Naive thymus-derived CD4-positive, alpha-beta T cell (primary cell): ENCODE data around the gene GATA2. TPM values are rescaled to one million over a fixed set of nuclear protein-coding genes. Genes with fewer than 3 reads are reported as not detected.
A peak's percentile ranks its signal among the peaks of the same experiment; 100 is the strongest.

Experiments
- ATAC-seq: fragments of 150-1000 bp; cut with Tn5 transposase; 2 replicates; pipeline ENCODE4 v1.10.0; 2021; ENCODE audit warnings: mild to moderate bottlenecking, moderate library complexity
- CTCF ChIA-PET: fragments of 350-600 bp; sonication (Branson Sonifier 250); formaldehyde crosslinking; loops from one replicate; lab custom pipeline; 2021; ENCODE audit warnings: antibody characterized with exemption; lab: Charles Lee
- POLR2A ChIA-PET: fragments of 350-600 bp; sonication (Branson Sonifier 250); formaldehyde crosslinking; loops from one replicate; lab custom pipeline; 2021; ENCODE audit warnings: antibody characterized with exemption, inconsistent platforms; lab: Charles Lee
- DNase-seq, 9 donors: peaks; one replicate each; pipeline versions ENCODE4 v3.0.0 to v3.0.0-alpha.2; 2020 to 2022; ENCODE audit warnings: mixed read lengths in 1 of 9
- H3K27ac ChIP-seq: one replicate; pipeline ENCODE4 v1.7.0; 2013; ENCODE audit warnings: mild to moderate bottlenecking, low read depth, low read length, moderate library complexity
- H3K27me3 ChIP-seq, 2 donors: one replicate each; pipeline ENCODE4 v1.7.0; 2013; ENCODE audit warnings: low read length in 2 of 2, mild to moderate bottlenecking in 2 of 2, moderate library complexity in 2 of 2; ENCODE audit not compliant: control insufficient read depth in 2 of 2, insufficient read depth in 2 of 2
- H3K36me3 ChIP-seq, 3 experiments: 1 replicate in 2 of 3; 2 replicates in 1 of 3; pipeline ENCODE4 v1.7.0; 2013; ENCODE audit warnings: low read length in 3 of 3, mild to moderate bottlenecking in 3 of 3, moderate library complexity in 1 of 3; ENCODE audit not compliant: insufficient read depth in 3 of 3, control insufficient read depth in 2 of 3
- H3K4me1 ChIP-seq, 2 donors: one replicate each; pipeline ENCODE4 v1.7.0; 2013; ENCODE audit warnings: low read length in 2 of 2, mild to moderate bottlenecking in 2 of 2, moderate library complexity in 1 of 2; ENCODE audit not compliant: control insufficient read depth in 2 of 2, insufficient read depth in 2 of 2
- H3K4me3 ChIP-seq: 2 replicates; pipeline ENCODE4 v1.7.0; 2013; ENCODE audit warnings: mild to moderate bottlenecking, low read length
- H3K9me3 ChIP-seq, 3 experiments: 1 replicate in 2 of 3; 2 replicates in 1 of 3; pipeline ENCODE4 v1.7.0; 2013; ENCODE audit warnings: low read length in 3 of 3; ENCODE audit not compliant: control insufficient read depth in 2 of 3
- H3K27ac Mint-ChIP-seq, 9 donors: one replicate each; pipeline ENCODE4 v1.8.0; 2020 to 2022; ENCODE audit warnings: mixed read lengths in 9 of 9, mild to moderate bottlenecking in 8 of 9, moderate library complexity in 5 of 9, inconsistent platforms in 2 of 9
- H3K27me3 Mint-ChIP-seq, 5 donors: one replicate each; pipeline ENCODE4 v1.8.0; 2021 to 2022; ENCODE audit warnings: mixed read lengths in 5 of 5, mild to moderate bottlenecking in 1 of 5
- H3K36me3 Mint-ChIP-seq, 5 donors: one replicate each; pipeline ENCODE4 v1.8.0; 2020 to 2022; ENCODE audit warnings: mixed read lengths in 5 of 5, mild to moderate bottlenecking in 3 of 5, inconsistent platforms in 1 of 5
- H3K4me1 Mint-ChIP-seq, 7 donors: one replicate each; pipeline ENCODE4 v1.8.0; 2020 to 2022; ENCODE audit warnings: mixed read lengths in 7 of 7, mild to moderate bottlenecking in 3 of 7, inconsistent platforms in 1 of 7
- H3K4me3 Mint-ChIP-seq, 10 donors: one replicate each; pipeline ENCODE4 v1.8.0; 2020 to 2022; ENCODE audit warnings: mild to moderate bottlenecking in 10 of 10, mixed read lengths in 10 of 10, moderate library complexity in 6 of 10, inconsistent platforms in 2 of 10
- H3K9me3 Mint-ChIP-seq, 11 donors: one replicate each; pipeline ENCODE4 v1.8.0; 2020 to 2022; ENCODE audit warnings: mixed read lengths in 11 of 11, mild to moderate bottlenecking in 4 of 11, inconsistent platforms in 1 of 11, moderate library complexity in 1 of 11
- intact Hi-C, 2 donors: fragments of 100-400 bp; cut with micrococcal nuclease; formaldehyde crosslinking; loops; one replicate each; pipeline ENCODE4 v1.15.1; 2023
- polyA plus RNA-seq, 2 donors: library from polyadenylated mRNA; unstranded; fragments of 300-500 nt; fragmentation: Illumina TruSeq; gene quantifications; one replicate each; pipeline ENCODE4 v1.2.3, GENCODE V29; 2021
- total RNA-seq, 6 experiments: library from RNA in 5 of 6; stranded (reverse) in 5 of 6; gene quantifications; 1 replicate in 5 of 6; 2 replicates in 1 of 6; pipeline ENCODE4 v1.2.3 and lab custom pipeline; 2021 to 2026

The GATA2 gene
- total and polyA plus RNA-seq, 7 experiments from 2014 or later = 0.30 to 70.9 (median 14.0) TPM; not detected in 4

- Mint-ChIP-seq H3K27me3 (peaks cover 12 to 30% (median 16%) of the 10 kb centered on the region in 5 donors), H3K4me1 (peaks cover 0 to 4% (median 0%) of the 10 kb centered on the region in 7 donors), H3K4me3 (no peak overlapping the region), H3K9me3 (peaks cover 0 to 1% (median 0%) of the 10 kb centered on the region in 11 donors), H3K36me3 (no peaks in the 10 kb centered on the region), H3K27ac (no peak overlapping the region)
- no peaks in the 10 kb centered on the region for H3K36me3 ChIP-seq
- ATAC-seq (no peak), DNase-seq (no peak)
- intact Hi-C loops = no loop called here
- CTCF ChIA-PET = no interaction called here
- H3K27me3 ChIP-seq = no peaks in the 10 kb centered on the region
- H3K9me3 ChIP-seq = no peaks in the 10 kb centered on the region
- no peak overlapping the region for H3K27ac ChIP-seq
- H3K4me1 ChIP-seq = no peaks in the 10 kb centered on the region
- H3K4me3 ChIP-seq = no peak overlapping the region
- POLR2A ChIA-PET = interaction anchor here (1.5 kb wide), 1 partner anchor 8 kb away, joined by 3 read pairs; no protein-coding TSS in a partner anchor
Observed at GRCh38 chr3:128456776-128457715, 36.0 kb downstream of the GATA2 start.

- ChIA-PET CTCF (no interaction called here), POLR2A (no interaction called here)
- Histone ChIP-seq H3K36me3 (no peaks in the 10 kb centered on the region), H3K9me3 (no peaks in the 10 kb centered on the region), H3K4me3 (no peak overlapping the region), H3K27me3 (no peaks in the 10 kb centered on the region), H3K4me1 (no peaks in the 10 kb centered on the region), H3K27ac (no peak overlapping the region)
- H3K27ac Mint-ChIP-seq = peak overlapping the region in 1 of 9 donors; percentile 4
- no peak for DNase-seq
- H3K4me1 Mint-ChIP-seq = peaks cover 0 to 4% (median 0%) of the 10 kb centered on the region in 7 donors
- ATAC-seq = no peak
- intact Hi-C loops = no loop called here
- peaks cover 0 to 1% (median 0%) of the 10 kb centered on the region in 11 donors for H3K9me3 Mint-ChIP-seq
- peaks cover 13 to 30% (median 21%) of the 10 kb centered on the region in 5 donors for H3K27me3 Mint-ChIP-seq
- no peak overlapping the region for H3K4me3 Mint-ChIP-seq
- H3K36me3 Mint-ChIP-seq = peaks cover 0 to 1% (median 0%) of the 10 kb centered on the region in 5 donors
Observed at GRCh38 chr3:128455786-128456748, 36.9 kb downstream of the GATA2 start.

- Mint-ChIP-seq H3K4me1 (peaks cover under 1 to 7% (median 6%) of the 10 kb centered on the region in 7 donors), H3K4me3 (no peak overlapping the region), H3K27ac (peak overlapping the region in 1 of 9 donors; percentile 4), H3K27me3 (peaks cover 13 to 30% (median 21%) of the 10 kb centered on the region in 5 donors), H3K9me3 (peaks cover 0 to 9% (median 4%) of the 10 kb centered on the region in 11 donors), H3K36me3 (peaks cover 0 to 6% (median 4%) of the 10 kb centered on the region in 5 donors)
- H3K9me3 ChIP-seq = no peaks in the 10 kb centered on the region
- H3K4me3 ChIP-seq = no peak overlapping the region
- no peak overlapping the region for H3K27ac ChIP-seq
- ChIA-PET POLR2A (no interaction called here), CTCF (no interaction called here)
- no peaks in the 10 kb centered on the region for H3K27me3 ChIP-seq
- ATAC-seq (no peak), DNase-seq (no peak)
- intact Hi-C loops = no loop called here
- H3K36me3 ChIP-seq = no peaks in the 10 kb centered on the region
- no peaks in the 10 kb centered on the region for H3K4me1 ChIP-seq
Observed at GRCh38 chr3:128455116-128455515, 37.9 kb downstream of the GATA2 start.

GRCh38 chr3:128454310-128454618, 38.7 kb downstream of the GATA2 start:
- CTCF ChIA-PET = no interaction called here
- Histone ChIP-seq H3K4me1 (no peaks in the 10 kb centered on the region), H3K4me3 (no peak overlapping the region), H3K36me3 (no peaks in the 10 kb centered on the region), H3K9me3 (no peaks in the 10 kb centered on the region), H3K27me3 (no peaks in the 10 kb centered on the region), H3K27ac (no peak overlapping the region)
- Mint-ChIP-seq H3K9me3 (peaks cover 0 to 14% (median 8%) of the 10 kb centered on the region in 11 donors), H3K4me3 (no peak overlapping the region), H3K36me3 (peaks cover 0 to 10% (median 6%) of the 10 kb centered on the region in 5 donors), H3K27ac (no peak overlapping the region), H3K27me3 (peaks cover 13 to 30% (median 21%) of the 10 kb centered on the region in 5 donors), H3K4me1 (peaks cover 6 to 13% (median 7%) of the 10 kb centered on the region in 7 donors)
- DNase-seq = no peak
- intact Hi-C loops = no loop called here
- POLR2A ChIA-PET = no interaction called here
- no peak for ATAC-seq

- no peaks in the 10 kb centered on the region for H3K36me3 ChIP-seq
- H3K27me3 ChIP-seq = no peaks in the 10 kb centered on the region
- H3K27ac ChIP-seq = no peak overlapping the region
- no peak overlapping the region for H3K4me3 ChIP-seq
- Mint-ChIP-seq H3K9me3 (peaks cover 2 to 16% (median 10%) of the 10 kb centered on the region in 11 donors), H3K27me3 (peaks cover 13 to 30% (median 21%) of the 10 kb centered on the region in 5 donors), H3K36me3 (peaks cover under 1 to 14% (median 8%) of the 10 kb centered on the region in 5 donors), H3K4me1 (peaks cover 10 to 18% (median 12%) of the 10 kb centered on the region in 7 donors), H3K4me3 (peak overlapping the region in 1 of 10 donors; percentile 39), H3K27ac (peak overlapping the region in 1 of 9 donors; percentile 20)
- ChIA-PET CTCF (no interaction called here), POLR2A (no interaction called here)
- ATAC-seq = peak; percentile 45
- intact Hi-C loops = no loop called here
- H3K4me1 ChIP-seq = peaks cover 0 to 5% of the 10 kb centered on the region in 2 donors
- no peak for DNase-seq
- peaks cover 0 to 4% (median 0%) of the 10 kb centered on the region in 3 experiments for H3K9me3 ChIP-seq
Observed at GRCh38 chr3:128453501-128454309, 39.3 kb downstream of the GATA2 start.
